Upper lobe of left lung (tissue), 6 donors: ENCODE results near the gene ATRNL1. TPM values are rescaled to one million over a fixed set of nuclear protein-coding genes. Genes with fewer than 3 reads are reported as not detected.

Experiments
- ATAC-seq, 2 donors: fragments of 200-7000 bp; cut with Tn5 transposase; one replicate each; pipeline ENCODE4 v1.9.1; 2022; ENCODE audit warnings: mild to moderate bottlenecking in 2 of 2, moderate library complexity in 2 of 2; ENCODE audit not compliant: low FRiP score in 2 of 2
- DNase-seq, 2 donors: peaks; one replicate each; pipeline ENCODE4 v3.0.0-alpha.2; 2019 to 2020
- H3K27ac ChIP-seq, 4 donors: fragments of 200-600 bp; sonication (generic); one replicate each; pipeline ENCODE4 v1.5.1; 2016 to 2019
- H3K27me3 ChIP-seq, 4 donors: fragments of 200-600 bp; sonication (generic); one replicate each; pipeline ENCODE4 v1.5.1; 2017 to 2019
- H3K36me3 ChIP-seq, 4 donors: fragments of 200-600 bp; sonication (generic); one replicate each; pipeline ENCODE4 v1.5.1; 2016 to 2019
- H3K4me1 ChIP-seq, 4 donors: fragments of 200-600 bp; sonication (generic); one replicate each; pipeline ENCODE4 v1.5.1; 2018 to 2019
- H3K4me3 ChIP-seq, 4 donors: fragments of 200-600 bp; sonication (generic); one replicate each; pipeline ENCODE4 v1.5.1; 2017 to 2019; ENCODE audit warnings: mild to moderate bottlenecking in 2 of 4, moderate library complexity in 1 of 4
- H3K9me3 ChIP-seq, 4 donors: fragments of 200-600 bp; sonication (generic); one replicate each; pipeline ENCODE4 v1.5.1; 2018 to 2019
- CTCF ChIP-seq, 6 experiments: fragments of 450-650 bp in 4 of 6; fragments of 200-600 bp in 2 of 6; sonication (generic) in 2 of 6; IDR thresholded peaks; one replicate each; pipeline ENCODE4 v1.5.1; 2016 to 2019; ENCODE audit warnings: antibody characterized with exemption in 6 of 6
- EP300 ChIP-seq, 4 donors: sonication (generic); formaldehyde crosslinking; IDR thresholded peaks; one replicate each; pipeline ENCODE4 v1.5.1; 2017; ENCODE audit warnings: antibody characterized with exemption in 4 of 4, control low read depth in 2 of 4
- POLR2A ChIP-seq, 4 donors: fragments of 450-650 bp; IDR thresholded peaks; one replicate each; pipeline ENCODE4 v1.5.1; 2016 to 2017; ENCODE audit warnings: antibody characterized with exemption in 4 of 4, mild to moderate bottlenecking in 2 of 4
- POLR2AphosphoS5 ChIP-seq, 2 donors: sonication (generic); formaldehyde crosslinking; IDR thresholded peaks; one replicate each; pipeline ENCODE4 v1.5.1; 2017; ENCODE audit warnings: antibody characterized with exemption in 2 of 2
- WGBS, 2 donors: methylation state at CpG; one replicate each; pipeline ENCODE4 v1.1.5; 2017 to 2018; 5-methylcytosine and 5-hydroxymethylcytosine counted together
- total RNA-seq, 6 donors: library from RNA; depleted of rRNA in 4 of 6; stranded (reverse); fragments of >200 nt in 4 of 6; gene quantifications; one replicate each; pipeline versions ENCODE4 v1.1.0 to v1.2.1, GENCODE V29; 2016 to 2021
- donor health status: DM: no; HTN: no; CAD: no; lungs with moderate emphysema.
- donor health status: DM: no; HTN: yes; CAD: no; lungs with severe emphysema.

Gene ATRNL1
- total RNA-seq, 6 donors from 2014 or later = 0.11 to 1.0 (median 0.39) TPM

- Histone ChIP-seq H3K36me3 (no peaks in the 10 kb centered on the region), H3K27me3 (no peaks in the 10 kb centered on the region), H3K4me1 (no peaks in the 10 kb centered on the region), H3K4me3 (no peak overlapping the region), H3K27ac (no peak overlapping the region), H3K9me3 (peaks cover 0 to 16% (median 7%) of the 10 kb centered on the region in 4 donors)
- TF ChIP-seq EP300 (IDR thresholded peaks at IDR 0.05) = no peak
- TF ChIP-seq POLR2AphosphoS5 (IDR thresholded peaks at IDR 0.05) = no peak
- TF ChIP-seq POLR2A (IDR thresholded peaks at IDR 0.05) = no peak
- TF ChIP-seq CTCF (IDR thresholded peaks at IDR 0.05) = no peak
- no peak for DNase-seq
- 83 to 96% methylated on average over 3 of the region's 3 CpGs for WGBS, 2 donors
- no peak for ATAC-seq
These were observed 14.7 kb downstream of the ATRNL1 start for GRCh38 chr10:115107830-115108229.

GRCh38 chr10:115117301-115117700, 24.1 kb downstream of the ATRNL1 start:
- no peaks in the 10 kb centered on the region for H3K27me3 ChIP-seq
- 76 to 78% methylated on average over 3 of the region's 3 CpGs for WGBS, 2 donors
- DNase-seq (no peak), ATAC-seq (no peak)
- H3K36me3 ChIP-seq = no peaks in the 10 kb centered on the region
- H3K4me3 ChIP-seq = no peak overlapping the region
- no peaks in the 10 kb centered on the region for H3K4me1 ChIP-seq
- H3K27ac ChIP-seq = no peak overlapping the region
- TF ChIP-seq CTCF (IDR thresholded peaks at IDR 0.05) (no peak), POLR2AphosphoS5 (IDR thresholded peaks at IDR 0.05) (no peak), POLR2A (IDR thresholded peaks at IDR 0.05) (no peak), EP300 (IDR thresholded peaks at IDR 0.05) (no peak)
- H3K9me3 ChIP-seq = no peaks in the 10 kb centered on the region

GRCh38 chr10:115118346-115118745, 25.2 kb downstream of the ATRNL1 start:
- TF ChIP-seq POLR2AphosphoS5 (IDR thresholded peaks at IDR 0.05) = no peak
- ATAC-seq = no peak
- Histone ChIP-seq H3K27ac (no peak overlapping the region), H3K9me3 (no peaks in the 10 kb centered on the region), H3K4me1 (no peaks in the 10 kb centered on the region), H3K36me3 (no peaks in the 10 kb centered on the region), H3K27me3 (no peaks in the 10 kb centered on the region), H3K4me3 (no peak overlapping the region)
- no peak for DNase-seq
- 85 to 87% methylated on average over 1 of the region's 1 CpG for WGBS, 2 donors

GRCh38 chr10:115125505-115125904, 32.3 kb downstream of the ATRNL1 start:
- Histone ChIP-seq H3K36me3 (no peaks in the 10 kb centered on the region), H3K27me3 (no peaks in the 10 kb centered on the region), H3K9me3 (no peaks in the 10 kb centered on the region), H3K27ac (no peak overlapping the region), H3K4me3 (no peak overlapping the region), H3K4me1 (no peaks in the 10 kb centered on the region)
- ATAC-seq (no peak), DNase-seq (no peak)
- TF ChIP-seq CTCF (IDR thresholded peaks at IDR 0.05) = no peak
- TF ChIP-seq POLR2AphosphoS5 (IDR thresholded peaks at IDR 0.05) = no peak
- TF ChIP-seq EP300 (IDR thresholded peaks at IDR 0.05) = no peak
- TF ChIP-seq POLR2A (IDR thresholded peaks at IDR 0.05) = no peak
- 80 to 82% methylated on average over 4 of the region's 4 CpGs for WGBS, 2 donors

- Histone ChIP-seq H3K9me3 (no peaks in the 10 kb centered on the region), H3K4me3 (no peak overlapping the region), H3K27me3 (no peaks in the 10 kb centered on the region), H3K27ac (no peak overlapping the region), H3K4me1 (no peaks in the 10 kb centered on the region), H3K36me3 (no peaks in the 10 kb centered on the region)
- TF ChIP-seq POLR2AphosphoS5 (IDR thresholded peaks at IDR 0.05) (no peak), POLR2A (IDR thresholded peaks at IDR 0.05) (no peak), EP300 (IDR thresholded peaks at IDR 0.05) (no peak), CTCF (IDR thresholded peaks at IDR 0.05) (peak in 2 of 6 experiments; percentile 10 to 14)
- no peak for DNase-seq
- no peak for ATAC-seq
These were observed 36.6 kb downstream of the ATRNL1 start for GRCh38 chr10:115129752-115130151.
